ENCODE measurements around the gene GZMM.

GZMM gene

DNA sequence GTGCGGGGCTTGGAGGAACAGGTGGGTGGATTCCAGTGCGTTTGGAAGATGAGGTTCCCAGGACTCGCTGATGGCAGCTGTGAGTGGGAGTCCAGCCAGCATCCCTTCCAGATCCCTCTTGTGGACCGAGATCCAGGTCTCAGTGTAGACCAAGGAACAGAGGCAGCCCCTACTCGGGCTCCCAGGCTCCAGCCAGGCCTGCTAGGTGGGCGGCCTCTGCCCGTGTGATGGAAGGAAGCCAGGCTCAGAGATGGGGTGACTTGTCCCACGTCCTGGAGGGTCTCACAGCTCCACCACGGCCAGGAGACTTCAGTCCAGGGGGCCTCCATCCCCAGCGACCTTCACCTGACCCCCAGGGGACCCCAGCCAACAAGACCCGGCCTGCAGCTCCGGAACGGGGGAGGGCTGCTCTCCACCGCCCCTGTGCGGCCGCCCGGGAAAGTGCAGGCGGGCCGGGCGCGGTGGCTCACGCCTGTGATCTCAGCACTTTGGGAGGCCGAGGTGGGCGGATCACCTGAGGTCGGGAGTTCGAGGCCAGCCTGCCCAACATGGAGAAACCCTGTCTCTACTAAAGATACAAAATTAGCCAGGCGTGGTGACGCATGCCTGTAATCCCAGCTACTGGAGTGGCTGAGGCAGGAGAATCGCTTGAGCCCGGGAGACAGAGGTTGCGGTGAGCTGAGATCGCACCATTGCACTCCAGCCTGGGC, 48.3 kb upstream of the GZMM start:
- Histone ChIP-seq H2BK5ac (ENCODE audit: low read depth, low read length, poor library complexity, severe bottlenecking) (no peak overlapping the region), H3K4me1 (ENCODE audit: control insufficient read depth, insufficient read depth, low read depth, low read length) (peaks cover 16% of the 10 kb centered on the region), H4K8ac (ENCODE audit: low read length) (no peak overlapping the region), H3K23ac (ENCODE audit: low read length in 2 of 2) (no peak overlapping the region), H3K4ac (ENCODE audit: low read depth in 1 of 2, low read length in 2 of 2) (no peak overlapping the region), H4K91ac (ENCODE audit: low read length) (no peak overlapping the region), H3K14ac (ENCODE audit: low read length in 2 of 2) (no peak overlapping the region), H2BK120ac (ENCODE audit: low read depth, low read length) (no peak overlapping the region), H3K27ac (ENCODE audit: low read length, poor library complexity, severe bottlenecking) (no peak overlapping the region), H3K4me2 (ENCODE audit: low read length, poor library complexity, severe bottlenecking) (no peak overlapping the region), H3K9ac (ENCODE audit: low read length) (no peak overlapping the region), H3K9me3 (ENCODE audit: control insufficient read depth, low read length) (no peaks in the 10 kb centered on the region), H3K4me3 (ENCODE audit: insufficient read depth in 1 of 2, low read depth in 1 of 2, low read length in 2 of 2) (no peak overlapping the region), H3K36me3 (ENCODE audit: control insufficient read depth in 1 of 2, insufficient read depth in 2 of 2, low read depth in 1 of 2, low read length in 2 of 2) (peaks cover 0 to 3% of the 10 kb centered on the region in 2 experiments), H3K27me3 (ENCODE audit: control insufficient read depth in 1 of 2, insufficient read depth in 1 of 2, low read length in 2 of 2) (peaks cover 18 to 24% of the 10 kb centered on the region in 2 experiments), H2AFZ (ENCODE audit: low read depth, low read length) (no peak overlapping the region), H2AK5ac (ENCODE audit: low read length, severe bottlenecking) (no peak overlapping the region), H2BK12ac (ENCODE audit: low read length in 2 of 2) (no peak overlapping the region), H2BK15ac (ENCODE audit: low read depth, poor library complexity, severe bottlenecking) (peak overlapping the region; percentile 38), H3K18ac (ENCODE audit: low read depth in 1 of 2, low read length in 2 of 2) (no peak overlapping the region), H3K79me1 (replicated peaks; ENCODE audit: low read length, poor library complexity, severe bottlenecking) (no peaks in the 10 kb centered on the region)
- DNase-seq: peak; percentile 43
- WGBS: 31% methylated on average over 32 of the region's 32 CpGs

DNA sequence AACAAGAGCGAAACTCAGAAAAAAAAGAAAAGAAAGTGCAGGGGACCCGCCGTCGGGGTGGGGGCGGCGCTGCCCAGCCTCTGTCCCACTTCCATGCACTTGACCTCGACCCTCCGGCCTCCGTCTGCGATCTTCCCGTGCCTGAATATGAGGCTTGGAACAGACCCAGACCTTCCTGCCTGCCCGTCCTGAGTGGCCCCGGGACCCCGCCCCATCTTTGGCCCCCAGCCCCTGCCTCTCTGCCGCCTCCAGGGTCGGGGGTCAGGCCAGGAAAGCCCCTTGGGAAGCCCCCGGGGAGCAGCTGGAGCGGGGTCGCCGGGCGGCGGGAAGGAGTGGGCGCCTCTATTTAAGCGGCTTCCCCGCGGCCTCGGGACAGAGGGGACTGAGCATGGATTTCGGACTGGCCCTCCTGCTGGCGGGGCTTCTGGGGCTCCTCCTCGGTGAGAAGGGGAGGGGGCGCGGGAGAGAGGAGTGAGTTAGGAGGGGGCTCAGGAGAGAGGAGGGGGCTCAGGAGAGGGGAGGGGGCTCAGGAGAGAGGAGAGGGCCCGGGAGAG, 47.7 kb upstream of the GZMM start, which contains the start of gene MADCAM1:
Gene MADCAM1 (plus strand): TSS at position 375 of the 554 bp plus-strand sequence. CDS start 14 bp downstream, at position 389.
- Histone ChIP-seq H3K4me2 (ENCODE audit: low read length, poor library complexity, severe bottlenecking) (no peak within 1 kb of the TSS), H3K4me3 (ENCODE audit: insufficient read depth in 1 of 2, low read depth in 1 of 2, low read length in 2 of 2) (no peak within 1 kb of the TSS), H3K14ac (ENCODE audit: low read length in 2 of 2) (no peak within 1 kb of the TSS), H3K9ac (ENCODE audit: low read length) (no peak within 1 kb of the TSS), H3K4ac (ENCODE audit: low read depth in 1 of 2, low read length in 2 of 2) (no peak within 1 kb of the TSS), H2AK5ac (ENCODE audit: low read length, severe bottlenecking) (no peak within 1 kb of the TSS), H3K23ac (ENCODE audit: low read length in 2 of 2) (no peak within 1 kb of the TSS), H2BK5ac (ENCODE audit: low read depth, low read length, poor library complexity, severe bottlenecking) (no peak within 1 kb of the TSS), H2BK120ac (ENCODE audit: low read depth, low read length) (no peak within 1 kb of the TSS), H4K91ac (ENCODE audit: low read length) (no peak within 1 kb of the TSS), H3K18ac (ENCODE audit: low read depth in 1 of 2, low read length in 2 of 2) (no peak within 1 kb of the TSS), H3K9me3 (ENCODE audit: control insufficient read depth, low read length) (no peaks in the 10 kb centered on the region), H3K36me3 (ENCODE audit: control insufficient read depth in 1 of 2, insufficient read depth in 2 of 2, low read depth in 1 of 2, low read length in 2 of 2) (peaks cover 0 to 3% of the 10 kb centered on the region in 2 experiments), H2BK12ac (ENCODE audit: low read length in 2 of 2) (no peak within 1 kb of the TSS), H4K8ac (ENCODE audit: low read length) (no peak within 1 kb of the TSS), H2AFZ (ENCODE audit: low read depth, low read length) (no peak within 1 kb of the TSS), H2BK15ac (ENCODE audit: low read depth, poor library complexity, severe bottlenecking) (peak within 1 kb of the TSS; percentile 38), H3K27me3 (ENCODE audit: control insufficient read depth in 1 of 2, insufficient read depth in 1 of 2, low read length in 2 of 2) (peaks cover 18 to 24% of the 10 kb centered on the region in 2 experiments), H3K79me1 (replicated peaks; ENCODE audit: low read length, poor library complexity, severe bottlenecking) (no peaks in the 10 kb centered on the region), H3K4me1 (ENCODE audit: control insufficient read depth, insufficient read depth, low read depth, low read length) (peaks cover 16% of the 10 kb centered on the region), H3K27ac (ENCODE audit: low read length, poor library complexity, severe bottlenecking) (no peak within 1 kb of the TSS)
- WGBS: 17% methylated on average over 33 of the region's 33 CpGs
- DNase-seq: no peak

DNA sequence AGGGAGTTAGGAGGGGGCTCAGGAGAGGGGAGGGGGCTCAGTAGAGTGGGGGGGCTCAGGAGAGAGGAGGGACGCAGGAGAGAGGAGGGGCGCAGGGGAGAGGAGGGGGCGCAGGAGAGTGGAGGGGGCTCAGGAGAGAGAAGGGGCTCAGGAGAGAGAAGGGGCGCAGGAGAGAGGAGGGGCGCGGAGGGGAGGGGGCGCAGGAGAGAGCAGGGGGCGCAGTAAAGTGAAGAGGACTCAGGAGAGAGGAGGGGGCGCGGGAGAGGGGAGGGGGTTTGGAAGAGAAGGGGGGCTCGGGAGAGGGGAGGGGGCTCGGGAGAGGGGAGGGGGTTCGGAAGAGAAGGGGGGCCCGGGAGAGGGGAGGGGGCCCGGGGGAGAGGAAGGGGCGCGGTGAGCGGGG, 46.9 kb upstream of the GZMM start:
- H3K27ac ChIP-seq (ENCODE audit: low read length, poor library complexity, severe bottlenecking): no peak overlapping the region
- no peak overlapping the region for H2BK15ac ChIP-seq (ENCODE audit: low read depth, poor library complexity, severe bottlenecking)
- no peak overlapping the region for H4K91ac ChIP-seq (ENCODE audit: low read length)
- H3K4me2 ChIP-seq (ENCODE audit: low read length, poor library complexity, severe bottlenecking): no peak overlapping the region
- no peak overlapping the region for H2AFZ ChIP-seq (ENCODE audit: low read depth, low read length)
- WGBS: 15% methylated on average over 17 of the region's 18 CpGs
- no peak for DNase-seq
- no peak overlapping the region for H3K4me3 ChIP-seq (ENCODE audit: insufficient read depth in 1 of 2, low read depth in 1 of 2, low read length in 2 of 2)
- H3K18ac ChIP-seq (ENCODE audit: low read depth in 1 of 2, low read length in 2 of 2): no peak overlapping the region
- no peak overlapping the region for H3K23ac ChIP-seq (ENCODE audit: low read length in 2 of 2)
- H3K4ac ChIP-seq (ENCODE audit: low read depth in 1 of 2, low read length in 2 of 2): no peak overlapping the region
- H2BK5ac ChIP-seq (ENCODE audit: low read depth, low read length, poor library complexity, severe bottlenecking): no peak overlapping the region
- no peaks in the 10 kb centered on the region for H3K9me3 ChIP-seq (ENCODE audit: control insufficient read depth, low read length)
- no peak overlapping the region for H2AK5ac ChIP-seq (ENCODE audit: low read length, severe bottlenecking)
- no peak overlapping the region for H2BK12ac ChIP-seq (ENCODE audit: low read length in 2 of 2)
- peaks cover 18 to 24% of the 10 kb centered on the region in 2 experiments for H3K27me3 ChIP-seq (ENCODE audit: control insufficient read depth in 1 of 2, insufficient read depth in 1 of 2, low read length in 2 of 2)
- H3K79me1 ChIP-seq (replicated peaks; ENCODE audit: low read length, poor library complexity, severe bottlenecking): no peaks in the 10 kb centered on the region
- peaks cover 16% of the 10 kb centered on the region for H3K4me1 ChIP-seq (ENCODE audit: control insufficient read depth, insufficient read depth, low read depth, low read length)
- no peak overlapping the region for H4K8ac ChIP-seq (ENCODE audit: low read length)
- H2BK120ac ChIP-seq (ENCODE audit: low read depth, low read length): no peak overlapping the region
- H3K9ac ChIP-seq (ENCODE audit: low read length): no peak overlapping the region
- peaks cover 0 to 3% of the 10 kb centered on the region in 2 experiments for H3K36me3 ChIP-seq (ENCODE audit: control insufficient read depth in 1 of 2, insufficient read depth in 2 of 2, low read depth in 1 of 2, low read length in 2 of 2)
- no peak overlapping the region for H3K14ac ChIP-seq (ENCODE audit: low read length in 2 of 2)

DNA sequence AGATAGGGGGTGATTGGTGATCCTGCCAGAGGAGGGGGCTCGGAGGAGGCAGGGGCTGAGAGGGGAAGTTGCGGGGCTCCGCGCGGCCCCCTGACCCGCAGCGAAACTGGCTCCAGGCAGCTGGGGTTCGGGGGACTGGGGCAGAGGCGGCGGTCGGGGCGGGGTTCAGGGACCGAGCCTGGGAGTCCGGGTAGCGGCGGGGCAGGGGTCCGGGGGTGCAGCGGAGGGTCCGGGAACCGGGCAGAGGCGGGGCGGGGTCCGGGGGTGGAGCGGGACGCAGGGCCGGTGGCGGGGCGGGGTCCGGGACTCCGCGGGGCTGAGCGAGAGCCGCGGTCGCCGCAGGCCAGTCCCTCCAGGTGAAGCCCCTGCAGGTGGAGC, 46.4 kb upstream of the GZMM start:
- Histone ChIP-seq H2BK15ac (ENCODE audit: low read depth, poor library complexity, severe bottlenecking) (peak overlapping the region; percentile 18), H3K23ac (ENCODE audit: low read length in 2 of 2) (no peak overlapping the region), H2AFZ (ENCODE audit: low read depth, low read length) (no peak overlapping the region), H3K79me1 (replicated peaks; ENCODE audit: low read length, poor library complexity, severe bottlenecking) (no peaks in the 10 kb centered on the region), H4K91ac (ENCODE audit: low read length) (no peak overlapping the region), H3K4me3 (ENCODE audit: insufficient read depth in 1 of 2, low read depth in 1 of 2, low read length in 2 of 2) (peak overlapping the region in 1 of 2 experiments; percentile 30), H2BK12ac (ENCODE audit: low read length in 2 of 2) (no peak overlapping the region), H2BK5ac (ENCODE audit: low read depth, low read length, poor library complexity, severe bottlenecking) (no peak overlapping the region), H3K36me3 (ENCODE audit: control insufficient read depth in 1 of 2, insufficient read depth in 2 of 2, low read depth in 1 of 2, low read length in 2 of 2) (peaks cover 0 to 3% of the 10 kb centered on the region in 2 experiments), H3K18ac (ENCODE audit: low read depth in 1 of 2, low read length in 2 of 2) (no peak overlapping the region), H4K8ac (ENCODE audit: low read length) (no peak overlapping the region), H3K4me1 (ENCODE audit: control insufficient read depth, insufficient read depth, low read depth, low read length) (peaks cover 16% of the 10 kb centered on the region), H3K9ac (ENCODE audit: low read length) (no peak overlapping the region), H3K14ac (ENCODE audit: low read length in 2 of 2) (no peak overlapping the region), H2AK5ac (ENCODE audit: low read length, severe bottlenecking) (no peak overlapping the region), H3K9me3 (ENCODE audit: control insufficient read depth, low read length) (no peaks in the 10 kb centered on the region), H3K27ac (ENCODE audit: low read length, poor library complexity, severe bottlenecking) (no peak overlapping the region), H2BK120ac (ENCODE audit: low read depth, low read length) (no peak overlapping the region), H3K4me2 (ENCODE audit: low read length, poor library complexity, severe bottlenecking) (peak overlapping the region; percentile 37), H3K27me3 (ENCODE audit: control insufficient read depth in 1 of 2, insufficient read depth in 1 of 2, low read length in 2 of 2) (peaks cover 18 to 24% of the 10 kb centered on the region in 2 experiments), H3K4ac (ENCODE audit: low read depth in 1 of 2, low read length in 2 of 2) (no peak overlapping the region)
- 2% methylated on average over 12 of the region's 36 CpGs for WGBS
- no peak for DNase-seq
